ENCODE results near the gene ALG6. TPM values are rescaled to one million over a fixed set of nuclear protein-coding genes. Genes with fewer than 3 reads are reported as not detected.
"Not testable (repeated sequence)": the region's sequence is repeated elsewhere in the genome, so short reads cannot be mapped to it uniquely, and the experiment has no call there.

The ALG6 gene
- total RNA-seq, 2 experiments from 2014 or later, result 23.0 to 25.7 TPM

DNA sequence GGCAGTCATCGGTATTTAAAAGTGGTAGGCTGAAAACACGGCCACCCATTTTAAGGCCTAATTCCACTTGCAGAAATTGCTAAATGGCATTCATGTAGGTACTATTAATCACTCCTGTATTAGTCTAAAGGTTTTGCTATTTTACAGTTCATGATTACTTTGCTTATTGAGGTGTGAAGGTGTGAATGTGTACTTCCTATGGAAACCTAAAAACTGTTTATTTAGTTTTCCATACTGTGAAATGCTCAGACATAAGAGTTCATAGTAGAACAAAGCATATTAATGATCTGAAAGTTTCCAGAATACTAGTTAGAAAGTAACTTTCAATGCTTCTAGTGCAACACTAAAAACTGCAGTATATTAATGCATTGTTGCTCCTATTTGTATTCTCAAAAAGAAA, 85.8 kb downstream of the ALG6 start:
- ATAC-seq (ENCODE audit: low read depth), result no peak
- no peak for DNase-seq
- Mint-ChIP-seq H3K36me3 (peaks cover 7% of the 10 kb centered on the region), H3K27ac (no peak overlapping the region), H3K9me3 (no peaks in the 10 kb centered on the region), H3K4me3 (no peak overlapping the region), H3K27me3 (no peaks in the 10 kb centered on the region), H3K4me1 (no peaks in the 10 kb centered on the region)
- POLR2A ChIA-PET, result no interaction called here

DNA sequence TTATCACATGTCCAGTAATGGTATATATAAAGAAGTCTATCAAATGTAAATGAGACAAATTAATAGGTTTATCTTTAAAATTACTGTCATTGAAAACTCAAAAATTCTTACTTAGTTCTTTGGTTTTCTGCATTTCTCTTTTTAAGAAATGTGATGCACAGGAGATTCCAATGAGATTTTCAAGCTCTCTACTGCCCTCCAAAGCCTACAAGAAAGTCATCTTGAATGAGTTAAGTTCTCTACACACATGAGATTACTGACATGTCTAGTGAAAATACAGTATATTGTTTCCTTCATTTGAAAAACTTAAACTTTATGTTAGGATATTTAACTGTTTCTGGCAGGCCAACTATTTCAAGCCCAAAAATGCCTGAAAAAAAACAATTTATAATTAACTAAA, 86.8 kb downstream of the ALG6 start:
- Mint-ChIP-seq H3K27me3 (no peaks in the 10 kb centered on the region), H3K4me3 (no peak overlapping the region), H3K9me3 (no peaks in the 10 kb centered on the region), H3K4me1 (no peaks in the 10 kb centered on the region), H3K27ac (no peak overlapping the region), H3K36me3 (peaks cover 11% of the 10 kb centered on the region)
- ATAC-seq (ENCODE audit: low read depth) (no peak), DNase-seq (no peak)
- POLR2A ChIA-PET, result no interaction called here

DNA sequence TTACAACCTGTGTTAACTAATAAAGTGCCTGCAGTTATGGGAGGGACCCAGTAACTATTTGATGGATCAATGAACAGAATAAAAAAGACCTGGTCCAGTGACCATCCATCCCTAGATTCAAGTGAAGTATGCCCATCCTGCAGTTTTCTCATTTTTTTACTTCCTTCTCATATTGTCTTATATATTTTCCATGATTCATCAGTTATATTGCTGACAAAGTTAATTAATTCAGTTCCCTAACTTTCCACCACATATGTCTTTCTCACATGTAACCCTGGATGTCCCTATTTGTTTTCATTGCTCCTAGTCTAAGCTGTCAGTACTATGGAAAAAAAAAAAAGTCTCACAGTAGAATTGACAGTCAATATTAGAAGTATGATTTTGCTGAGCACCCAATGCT, 91.3 kb downstream of the ALG6 start:
- Mint-ChIP-seq H3K36me3 (peaks cover 33% of the 10 kb centered on the region), H3K4me3 (no peak overlapping the region), H3K4me1 (peaks cover 3% of the 10 kb centered on the region), H3K27ac (no peak overlapping the region), H3K27me3 (no peaks in the 10 kb centered on the region), H3K9me3 (peaks cover 7% of the 10 kb centered on the region)
- POLR2A ChIA-PET, result no interaction called here
- DNase-seq, result no peak
- no peak for ATAC-seq (ENCODE audit: low read depth)

DNA sequence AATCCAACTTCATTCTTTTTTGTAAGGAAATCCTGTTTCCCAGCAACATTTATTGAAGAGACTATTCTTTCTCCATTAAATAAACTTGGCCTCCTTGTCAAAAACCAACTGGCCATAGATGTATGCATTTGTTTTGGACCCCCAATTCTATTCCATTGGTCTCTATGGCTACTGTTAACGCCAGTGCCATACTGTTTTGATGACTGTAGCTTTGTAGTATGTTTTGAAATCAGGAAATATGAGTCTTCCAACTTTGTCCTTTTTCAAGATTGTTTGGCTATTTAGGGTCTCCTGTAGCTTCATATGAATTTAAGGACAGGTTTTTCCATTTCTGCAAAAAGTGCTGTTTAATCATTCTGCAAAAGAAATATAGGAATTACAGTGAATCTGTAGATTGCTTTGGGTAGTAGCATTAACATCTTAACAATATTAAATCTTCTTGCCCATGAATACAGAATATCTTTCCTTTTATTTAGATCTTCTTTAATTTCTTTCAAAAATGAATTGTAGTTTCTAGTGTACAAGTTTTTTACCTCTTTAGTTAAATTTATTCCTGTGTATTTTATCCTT, 94.3 kb downstream of the ALG6 start:
- no peaks in the 10 kb centered on the region for H3K27me3 Mint-ChIP-seq
- H3K9me3 Mint-ChIP-seq, result peaks cover 7% of the 10 kb centered on the region
- H3K4me1 Mint-ChIP-seq, result peaks cover 3% of the 10 kb centered on the region
- peaks cover 35% of the 10 kb centered on the region for H3K36me3 Mint-ChIP-seq
- DNase-seq (no peak), ATAC-seq (ENCODE audit: low read depth) (no peak)
- H3K4me3 Mint-ChIP-seq, result no peak overlapping the region
- no peak overlapping the region for H3K27ac Mint-ChIP-seq
- POLR2A ChIA-PET, result no interaction called here

DNA sequence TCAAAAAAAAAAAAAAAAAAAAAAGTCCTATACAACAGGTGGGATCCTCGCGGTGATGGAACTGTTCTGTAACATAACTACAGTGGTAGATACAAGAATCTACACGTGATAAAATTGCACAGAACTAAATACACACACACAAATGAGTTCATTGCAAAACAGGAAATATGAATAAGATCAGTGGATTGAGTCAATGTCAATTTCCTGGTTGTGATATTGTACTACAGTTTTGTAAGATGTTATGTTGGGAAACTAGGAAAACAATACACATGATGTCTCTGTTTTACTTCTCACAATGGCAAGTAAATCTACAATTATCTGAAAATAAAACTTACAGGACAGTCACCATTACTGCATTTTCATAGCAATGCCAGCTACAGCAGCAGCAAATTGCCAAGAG, 95.8 kb downstream of the ALG6 start:
- H3K9me3 Mint-ChIP-seq, result peaks cover 7% of the 10 kb centered on the region
- ATAC-seq (ENCODE audit: low read depth) (no peak), DNase-seq (no peak)
- H3K4me1 Mint-ChIP-seq, result peaks cover 3% of the 10 kb centered on the region
- peaks cover 28% of the 10 kb centered on the region for H3K36me3 Mint-ChIP-seq
- H3K27me3 Mint-ChIP-seq, result no peaks in the 10 kb centered on the region
- H3K27ac Mint-ChIP-seq, result no peak overlapping the region
- H3K4me3 Mint-ChIP-seq, result no peak overlapping the region
- POLR2A ChIA-PET, result no interaction called here

DNA sequence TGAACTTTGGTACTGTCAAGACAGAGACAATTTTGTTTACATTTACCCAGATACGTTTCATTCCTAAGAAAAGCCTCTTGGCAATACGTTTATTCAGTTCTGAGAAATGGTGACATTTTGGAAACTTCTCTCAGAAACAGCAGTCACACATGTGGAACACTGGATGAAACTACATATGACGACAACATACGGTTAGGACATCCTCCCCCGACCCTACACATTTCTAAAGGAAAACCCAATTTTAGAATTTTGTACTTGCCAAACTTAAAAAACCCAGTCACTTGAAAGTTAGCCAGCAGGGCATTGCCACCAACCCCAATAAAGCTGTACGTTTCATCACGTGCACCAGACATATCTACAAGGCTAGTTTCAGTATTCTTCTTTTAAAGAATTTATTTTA, 98.8 kb downstream of the ALG6 start:
- H3K9me3 Mint-ChIP-seq, result peaks cover 10% of the 10 kb centered on the region
- H3K27me3 Mint-ChIP-seq, result no peaks in the 10 kb centered on the region
- ATAC-seq (ENCODE audit: low read depth) (no peak), DNase-seq (no peak)
- POLR2A ChIA-PET, result interaction anchor here (0.6 kb wide), 1 partner anchor 98 kb away, joined by 4 read pairs; no protein-coding TSS in a partner anchor
- H3K36me3 Mint-ChIP-seq, result peaks cover 24% of the 10 kb centered on the region
- H3K4me3 Mint-ChIP-seq, result no peak overlapping the region
- peaks cover 3% of the 10 kb centered on the region for H3K4me1 Mint-ChIP-seq
- no peak overlapping the region for H3K27ac Mint-ChIP-seq

DNA sequence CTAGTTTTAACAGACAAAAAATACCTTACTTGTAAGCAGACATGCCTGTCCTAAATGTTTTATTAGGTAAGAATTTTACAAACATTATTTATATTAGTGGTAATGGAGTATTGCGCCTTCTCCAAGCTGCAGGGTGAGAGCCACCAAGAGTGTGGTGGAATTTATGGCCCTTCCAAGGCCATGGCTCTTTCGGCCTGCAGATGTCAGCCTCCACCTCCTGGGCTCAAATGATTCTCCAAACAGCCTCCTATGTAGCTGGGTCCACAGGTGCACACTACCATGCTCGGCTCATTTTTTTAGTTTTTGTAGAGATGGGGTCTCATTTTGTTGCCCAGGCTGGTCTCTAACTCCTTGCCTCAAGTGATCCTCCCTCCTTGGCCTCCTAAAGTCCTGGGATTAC, 99.3 kb downstream of the ALG6 start:
- POLR2A ChIA-PET, result interaction anchor here (0.6 kb wide), 1 partner anchor 98 kb away, joined by 4 read pairs; no protein-coding TSS in a partner anchor
- no peak for DNase-seq
- Mint-ChIP-seq H3K36me3 (peaks cover 22% of the 10 kb centered on the region), H3K9me3 (peaks cover 11% of the 10 kb centered on the region), H3K4me1 (peaks cover 3% of the 10 kb centered on the region), H3K27me3 (no peaks in the 10 kb centered on the region), H3K27ac (no peak overlapping the region), H3K4me3 (no peak overlapping the region)
- ATAC-seq (ENCODE audit: low read depth), result no peak

DNA sequence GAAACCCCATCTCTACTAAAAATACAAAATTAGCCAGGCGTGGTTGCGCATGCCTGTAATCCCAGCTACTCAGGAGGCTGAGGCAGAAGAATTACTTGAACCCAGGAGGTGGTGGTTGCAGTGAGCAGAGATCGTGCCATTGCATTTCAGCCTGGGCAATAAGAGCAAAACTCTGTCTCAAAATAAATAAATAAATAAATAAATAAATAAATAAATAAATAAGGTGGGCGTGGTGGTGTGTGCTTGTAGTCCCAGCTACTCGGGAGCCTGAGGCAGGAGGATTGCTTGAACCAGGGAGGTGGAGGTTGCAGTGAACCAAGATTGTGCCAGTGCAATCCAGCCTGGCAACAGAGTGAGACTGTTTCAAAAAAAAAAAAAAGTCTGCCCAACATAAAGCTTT, 101.3 kb downstream of the ALG6 start:
- H3K27me3 Mint-ChIP-seq; H3K4me3 Mint-ChIP-seq; POLR2A ChIA-PET; H3K27ac Mint-ChIP-seq; H3K9me3 Mint-ChIP-seq; DNase-seq; H3K4me1 Mint-ChIP-seq; ATAC-seq (ENCODE audit: low read depth): not testable (repeated sequence)
- H3K36me3 Mint-ChIP-seq, result peaks cover 11% of the 10 kb centered on the region

DNA sequence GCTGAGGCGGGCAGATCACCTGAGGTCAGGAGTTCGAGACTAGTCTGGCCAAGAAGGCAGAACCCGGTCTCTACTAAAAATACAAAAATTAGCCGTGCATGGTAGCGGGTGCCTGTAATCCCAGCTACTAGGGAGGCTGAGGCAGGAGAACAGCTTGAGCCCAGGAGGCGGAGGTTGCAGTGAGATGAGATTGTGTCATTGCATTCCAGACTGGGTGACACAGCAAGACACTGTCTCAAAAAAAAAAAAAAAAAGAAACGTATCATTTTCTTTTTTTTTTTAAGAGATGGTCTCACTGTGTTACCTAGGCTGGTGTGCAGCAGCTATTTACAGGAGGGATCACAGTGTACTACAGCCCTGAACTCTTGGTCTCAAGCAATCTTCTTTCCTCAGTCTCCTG, 108.3 kb downstream of the ALG6 start:
- H3K9me3 Mint-ChIP-seq, result peaks cover 2% of the 10 kb centered on the region
- POLR2A ChIA-PET, result no interaction called here
- ATAC-seq (ENCODE audit: low read depth) (no peak), DNase-seq (no peak)
- H3K27me3 Mint-ChIP-seq, result no peaks in the 10 kb centered on the region
- no peak overlapping the region for H3K27ac Mint-ChIP-seq
- H3K36me3 Mint-ChIP-seq, result peaks cover 17% of the 10 kb centered on the region
- no peaks in the 10 kb centered on the region for H3K4me1 Mint-ChIP-seq
- H3K4me3 Mint-ChIP-seq, result no peak overlapping the region

DNA sequence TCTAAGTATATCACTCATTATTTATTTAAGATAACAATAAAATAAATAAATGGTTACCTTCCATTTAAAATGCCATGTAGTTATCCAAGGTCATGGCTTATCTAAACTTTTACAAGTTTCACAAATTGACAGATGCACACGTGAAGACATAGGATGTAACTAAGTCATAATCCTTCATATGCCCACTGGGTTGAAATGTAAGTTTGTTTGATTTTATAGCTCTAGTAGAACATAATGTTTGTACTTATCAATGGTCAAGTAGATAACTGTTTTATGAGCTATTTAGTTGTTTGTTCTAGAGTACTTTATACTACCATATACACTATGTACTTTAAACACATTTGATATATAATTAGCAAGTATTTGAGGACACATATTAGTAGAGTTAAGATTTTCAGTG, 112.6 kb downstream of the ALG6 start:
- H3K4me3 Mint-ChIP-seq, result no peak overlapping the region
- DNase-seq, result no peak
- peaks cover 12% of the 10 kb centered on the region for H3K36me3 Mint-ChIP-seq
- no peaks in the 10 kb centered on the region for H3K4me1 Mint-ChIP-seq
- H3K27ac Mint-ChIP-seq, result no peak overlapping the region
- no peaks in the 10 kb centered on the region for H3K9me3 Mint-ChIP-seq
- ATAC-seq (ENCODE audit: low read depth), result no peak
- POLR2A ChIA-PET, result no interaction called here
- no peaks in the 10 kb centered on the region for H3K27me3 Mint-ChIP-seq

DNA sequence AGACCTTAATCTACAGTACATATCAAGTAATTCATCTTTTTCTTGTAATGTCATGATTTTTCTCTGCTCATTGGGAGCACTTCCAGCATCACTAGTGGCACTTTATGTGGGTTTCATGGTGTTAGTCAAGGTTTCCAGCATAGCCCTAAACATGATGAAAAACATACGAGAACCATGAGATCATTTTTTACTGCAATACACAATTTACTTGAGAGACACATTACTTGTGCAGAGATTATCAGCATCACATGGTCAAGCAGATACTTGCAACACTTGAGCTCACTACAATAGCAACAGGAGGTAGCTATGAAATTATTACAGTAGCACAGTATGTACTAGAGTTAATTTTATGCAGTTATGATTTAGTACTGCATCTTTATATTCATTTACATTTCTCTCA, 119.2 kb downstream of the ALG6 start:
- Mint-ChIP-seq H3K4me3 (no peak overlapping the region), H3K27me3 (no peaks in the 10 kb centered on the region), H3K9me3 (no peaks in the 10 kb centered on the region), H3K4me1 (no peaks in the 10 kb centered on the region), H3K27ac (no peak overlapping the region), H3K36me3 (peaks cover 11% of the 10 kb centered on the region)
- ATAC-seq (ENCODE audit: low read depth) (no peak), DNase-seq (no peak)
- POLR2A ChIA-PET, result no interaction called here

DNA sequence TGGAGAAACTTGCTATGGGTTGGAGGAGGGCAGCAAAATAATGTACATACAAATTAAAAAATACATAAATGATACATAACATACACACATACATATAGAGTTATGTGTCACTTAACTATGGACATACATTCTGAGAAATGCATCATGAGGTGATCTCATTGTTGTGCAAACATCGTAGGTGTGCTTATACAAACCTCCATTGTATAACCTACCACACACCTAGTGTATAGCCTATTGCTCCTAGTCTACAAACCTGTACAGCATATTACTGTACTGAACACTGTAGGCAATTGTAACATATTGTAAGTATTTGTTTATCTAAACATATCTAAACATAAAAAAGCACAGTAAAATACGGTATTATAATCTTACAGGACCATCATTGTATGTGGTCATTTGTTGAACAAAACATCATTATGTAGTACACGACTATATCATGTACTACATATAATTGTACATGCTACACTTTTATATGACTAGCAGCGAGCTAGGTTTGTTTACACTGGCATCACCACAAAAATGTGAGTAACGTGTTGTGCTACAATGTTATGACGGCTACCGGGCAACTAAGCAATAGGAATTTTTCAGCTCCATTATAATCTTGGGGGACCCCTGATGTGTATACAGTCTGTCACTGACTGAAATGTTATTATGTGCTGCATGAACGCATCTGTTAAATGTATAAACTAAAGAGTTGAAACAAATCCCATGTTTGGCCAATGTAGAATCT, 120.1 kb downstream of the ALG6 start:
- no peak overlapping the region for H3K27ac Mint-ChIP-seq
- no peak overlapping the region for H3K4me3 Mint-ChIP-seq
- peaks cover 15% of the 10 kb centered on the region for H3K36me3 Mint-ChIP-seq
- no peaks in the 10 kb centered on the region for H3K4me1 Mint-ChIP-seq
- no peak for DNase-seq
- ATAC-seq (ENCODE audit: low read depth), result no peak
- H3K9me3 Mint-ChIP-seq, result no peaks in the 10 kb centered on the region
- no peaks in the 10 kb centered on the region for H3K27me3 Mint-ChIP-seq
- POLR2A ChIA-PET, result no interaction called here

Measured in activated naive CD8-positive, alpha-beta T cell treated with anti-CD3 and anti-CD28 coated beads, Interleukin-2, amount 10 ng/mL, durations not matched to agents 7 days and 5 days (primary cell).